NCI-H2196 (cell line): ENCODE measurements around the gene CHST8.

ENCODE experiments used
- DNase-seq: peaks from one replicate; lab custom pipeline; 2025; ENCODE audit not compliant: unreplicated experiment; lab: John Stamatoyannopoulos, UW

The CHST8 gene

DNA sequence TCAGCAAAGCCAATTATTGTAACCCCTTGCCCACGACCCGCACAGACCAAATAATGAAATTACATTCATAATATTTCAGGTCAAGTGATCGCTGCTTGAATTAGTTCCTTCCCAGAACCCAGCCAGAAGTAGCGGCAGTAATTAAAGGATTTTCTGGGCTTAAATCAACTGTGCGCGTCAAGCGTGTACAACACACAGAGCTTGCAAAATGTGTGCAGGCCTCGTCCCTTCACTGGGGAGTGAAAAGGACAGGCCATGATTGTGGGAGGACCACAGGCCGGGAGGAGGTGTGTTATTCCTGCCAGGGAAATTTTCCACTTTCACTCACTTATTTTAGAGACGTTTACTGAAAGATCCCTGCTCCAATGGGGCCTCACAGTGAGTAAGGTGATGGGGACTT, 84.9 kb downstream of the CHST8 start:
- no peak for DNase-seq

GRCh38 chr19:33712268-33712667, 90.5 kb downstream of the CHST8 start:
- DNase-seq = no peak

GRCh38 chr19:33713194-33713593, 91.4 kb downstream of the CHST8 start:
- DNase-seq = no peak

- no peak for DNase-seq
Measured at GRCh38 chr19:33714149-33714548, 92.4 kb downstream of the CHST8 start.

DNA sequence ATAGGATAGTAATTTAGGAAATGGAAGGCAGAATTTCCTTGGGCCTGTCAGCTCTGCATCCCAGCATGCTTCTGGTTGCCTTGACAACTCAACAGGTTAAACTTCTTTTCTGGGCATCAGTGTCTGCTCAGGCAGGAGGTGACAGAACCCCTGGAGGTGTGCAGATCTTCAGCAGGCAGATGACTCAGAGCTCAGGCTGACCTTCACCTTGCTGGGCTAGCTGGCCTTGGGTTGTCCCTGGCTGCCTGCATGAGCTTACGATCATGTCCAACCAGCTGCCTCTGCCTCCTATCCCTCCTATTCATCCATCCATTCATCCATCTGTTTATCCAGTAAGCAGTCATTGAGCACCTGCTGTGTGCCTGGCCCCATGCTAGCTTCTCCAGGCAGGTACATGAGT, 93.7 kb downstream of the CHST8 start:
- no peak for DNase-seq

GRCh38 chr19:33717878-33718277, 96.1 kb downstream of the CHST8 start:
- no peak for DNase-seq

GRCh38 chr19:33718651-33719254, 97.0 kb downstream of the CHST8 start:
- no peak for DNase-seq

GRCh38 chr19:33719366-33720154, 97.8 kb downstream of the CHST8 start:
- no peak for DNase-seq

DNA sequence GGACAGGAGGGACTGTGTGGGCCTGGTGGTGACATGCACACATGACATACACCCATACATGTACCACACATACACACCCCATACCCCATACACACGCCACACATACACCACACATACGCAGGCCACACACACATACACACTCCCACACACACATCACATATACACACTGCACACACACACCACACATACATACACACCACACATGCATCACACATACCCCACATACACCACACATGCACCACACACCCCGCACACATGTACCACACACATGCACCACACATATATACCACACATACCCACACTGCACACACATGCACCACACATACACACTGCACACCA, 98.4 kb downstream of the CHST8 start:
- DNase-seq = no peak

DNA sequence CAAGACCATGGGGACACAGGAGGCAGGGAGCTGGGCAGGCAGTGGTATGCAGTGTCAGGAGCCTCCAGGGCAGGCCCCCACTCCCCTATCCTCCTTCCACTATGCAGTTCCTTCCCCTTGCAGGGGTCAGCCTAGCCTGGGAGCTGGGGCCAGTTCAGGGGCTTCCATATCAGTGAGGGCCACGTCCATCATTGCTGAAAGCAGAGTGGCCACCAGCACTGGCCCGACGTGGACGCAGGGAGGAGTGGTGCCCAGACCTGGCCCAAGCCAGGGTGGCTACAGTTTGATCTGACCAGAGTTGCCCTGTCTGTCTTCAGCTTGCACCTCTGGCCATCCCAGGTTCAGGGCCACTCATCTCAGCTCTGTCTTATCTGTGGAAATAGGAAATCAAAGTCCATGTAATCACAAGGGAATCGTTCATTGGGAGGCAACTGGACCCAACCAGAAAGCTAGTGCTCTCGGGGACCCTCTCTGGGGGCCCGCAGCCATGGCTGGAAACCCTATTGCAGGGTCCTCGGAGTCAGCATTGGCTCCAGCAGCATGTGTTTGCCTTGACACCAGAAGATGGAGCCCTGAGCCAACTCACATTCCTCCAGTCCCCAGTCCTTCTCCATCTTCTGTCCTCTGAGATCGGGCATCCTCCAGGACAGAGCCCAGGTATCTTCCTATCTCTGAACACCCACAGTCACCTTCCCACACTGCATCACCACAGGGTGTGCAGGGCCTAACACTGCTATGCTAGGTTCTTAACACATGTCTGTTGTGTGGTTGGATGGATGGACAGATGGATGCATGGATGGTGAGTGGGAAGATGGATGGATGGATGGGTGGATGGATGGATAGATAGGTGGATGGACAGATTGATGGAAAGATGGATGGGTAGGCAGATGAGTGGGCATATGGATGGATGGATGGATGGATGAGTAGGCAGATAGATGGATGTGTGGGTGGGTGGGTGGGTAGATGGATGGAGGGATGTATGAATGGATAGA, 99.2 kb downstream of the CHST8 start:
- DNase-seq = no peak

DNA sequence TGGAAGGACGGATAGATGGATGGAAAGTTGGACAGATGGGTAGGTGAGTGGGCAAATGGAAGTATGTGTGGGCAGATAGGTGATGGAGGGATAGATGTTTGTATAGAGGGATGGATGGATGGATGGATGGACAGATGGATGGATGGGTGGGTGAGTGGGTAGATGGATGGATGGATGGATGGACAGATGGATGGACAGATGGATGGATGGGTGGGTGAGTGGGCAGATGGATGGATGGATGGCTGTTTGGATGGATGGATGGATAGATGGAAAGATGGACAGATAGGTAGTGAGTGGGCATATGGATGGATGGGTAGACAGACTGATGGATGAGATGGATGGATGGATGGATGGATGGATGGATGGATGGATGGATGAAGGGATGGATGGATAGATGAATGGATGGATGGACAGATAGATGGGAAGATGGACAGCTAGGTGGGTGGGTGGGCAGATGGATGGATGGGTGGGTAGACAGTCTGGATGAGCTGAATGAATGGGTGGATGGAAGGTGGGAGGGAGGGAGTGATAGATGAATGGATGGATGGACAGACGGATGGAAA, 100.1 kb downstream of the CHST8 start:
- no peak for DNase-seq

GRCh38 chr19:33722456-33723239, 100.9 kb downstream of the CHST8 start:
- no peak for DNase-seq

DNA sequence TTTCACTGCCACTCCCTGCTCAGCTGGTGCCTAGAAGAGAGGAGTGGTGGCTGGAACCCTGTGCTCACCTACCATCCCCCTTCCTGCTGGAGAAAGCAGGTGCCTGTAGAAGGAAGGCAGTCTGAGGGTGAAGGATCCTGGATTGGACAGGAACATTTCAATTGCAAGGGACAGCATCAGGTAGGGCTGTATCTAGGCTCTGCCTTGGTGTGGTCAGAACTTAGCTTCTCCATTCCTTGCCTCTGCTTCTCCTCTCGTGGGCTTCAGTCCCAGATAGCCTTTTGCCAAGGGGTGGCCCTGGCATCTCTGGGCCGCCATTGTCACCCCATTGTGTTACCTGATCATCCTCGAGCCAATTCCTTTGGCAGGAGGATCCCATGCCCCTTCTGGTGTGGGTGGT, 101.8 kb downstream of the CHST8 start:
- no peak for DNase-seq

DNA sequence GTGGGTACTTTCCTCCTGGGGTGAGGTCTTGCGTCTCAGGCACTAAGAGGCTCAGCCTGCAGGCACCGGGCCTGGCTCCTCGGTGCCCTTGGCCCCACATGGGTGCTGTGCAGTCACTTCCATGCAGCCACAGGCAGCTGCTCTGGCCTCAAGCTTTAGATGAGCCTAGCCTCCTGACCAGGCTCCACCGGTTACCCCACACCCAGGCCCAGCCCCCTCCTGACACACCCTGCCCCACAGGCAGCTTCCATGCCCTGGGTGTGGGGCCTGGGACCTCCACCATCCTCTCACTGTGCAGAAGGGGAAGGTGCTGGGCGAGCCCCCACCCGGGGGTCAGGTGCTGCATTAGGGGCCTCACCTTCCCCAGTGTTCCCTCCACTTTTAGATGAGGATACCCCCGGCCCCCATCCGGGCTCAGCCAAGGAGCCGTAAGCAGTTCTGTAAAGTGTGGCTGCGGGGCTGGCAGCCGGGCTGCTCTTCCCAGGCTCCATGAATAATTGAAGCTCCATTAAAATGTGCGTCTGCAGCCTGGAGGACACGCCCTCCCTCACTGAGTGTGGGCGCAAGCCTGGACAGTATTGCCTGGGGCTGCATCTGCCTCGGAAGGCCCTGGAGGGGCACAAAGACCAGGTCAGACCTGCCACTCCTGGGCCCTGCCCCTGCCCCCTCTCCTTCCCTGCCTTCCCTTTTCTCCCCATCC, 102.4 kb downstream of the CHST8 start:
- no peak for DNase-seq

GRCh38 chr19:33724721-33725060, 102.9 kb downstream of the CHST8 start:
- no peak for DNase-seq

DNA sequence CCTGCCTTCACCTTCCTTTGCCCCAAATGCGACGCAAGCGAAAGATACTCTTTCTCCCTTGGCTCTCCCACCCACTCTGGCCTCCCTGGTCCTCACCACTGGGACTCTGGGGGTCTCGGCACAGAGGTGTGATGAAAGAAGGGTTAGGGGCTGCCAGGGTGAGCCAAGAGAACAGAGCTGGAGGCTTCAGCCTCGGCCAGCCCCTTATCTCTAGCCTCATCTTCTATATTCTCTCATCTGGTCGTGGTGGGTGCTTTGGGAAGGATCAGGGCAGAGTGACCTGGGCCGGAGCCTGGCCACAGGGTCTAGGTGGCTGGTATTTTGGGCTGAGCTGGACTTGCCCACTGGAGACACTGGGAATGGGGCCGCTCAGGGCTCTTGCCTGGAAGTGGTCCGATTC, 103.8 kb downstream of the CHST8 start:
- DNase-seq = no peak

GRCh38 chr19:33726756-33727155, 105.0 kb downstream of the CHST8 start:
- no peak for DNase-seq

DNA sequence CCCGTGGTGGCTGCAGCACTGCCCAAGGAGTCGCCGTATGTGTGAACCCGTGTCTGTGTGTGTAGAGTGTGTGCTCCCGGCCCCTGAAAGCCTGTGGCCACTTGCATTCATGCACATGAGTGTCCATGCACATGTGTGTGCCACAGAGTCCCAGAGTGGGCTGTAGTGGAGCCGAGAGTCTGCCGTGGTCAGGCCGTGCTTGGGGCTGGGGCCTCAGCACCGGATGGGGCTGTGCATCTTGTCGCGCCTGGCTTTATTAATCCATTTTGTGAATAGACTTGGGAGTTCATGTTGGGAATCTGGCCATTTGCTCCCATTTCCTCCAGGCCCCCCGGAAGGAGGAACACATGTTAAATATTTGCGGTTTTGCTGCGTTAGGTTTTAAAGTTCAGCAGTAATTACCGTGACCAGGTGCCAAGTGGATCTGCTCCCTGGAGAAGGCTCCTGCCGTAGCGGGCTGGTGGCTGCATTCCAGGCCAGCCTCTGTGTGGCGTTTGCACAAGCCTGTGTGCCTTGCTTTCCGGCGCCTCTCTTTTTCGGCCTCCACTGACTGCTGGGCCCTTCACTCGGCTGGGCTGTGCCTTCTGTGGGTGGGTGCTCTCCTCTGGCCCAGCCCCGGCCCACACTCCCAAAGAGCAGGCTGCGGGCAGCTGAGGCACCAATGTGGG, 105.7 kb downstream of the CHST8 start:
- DNase-seq = peak; percentile 34

DNA sequence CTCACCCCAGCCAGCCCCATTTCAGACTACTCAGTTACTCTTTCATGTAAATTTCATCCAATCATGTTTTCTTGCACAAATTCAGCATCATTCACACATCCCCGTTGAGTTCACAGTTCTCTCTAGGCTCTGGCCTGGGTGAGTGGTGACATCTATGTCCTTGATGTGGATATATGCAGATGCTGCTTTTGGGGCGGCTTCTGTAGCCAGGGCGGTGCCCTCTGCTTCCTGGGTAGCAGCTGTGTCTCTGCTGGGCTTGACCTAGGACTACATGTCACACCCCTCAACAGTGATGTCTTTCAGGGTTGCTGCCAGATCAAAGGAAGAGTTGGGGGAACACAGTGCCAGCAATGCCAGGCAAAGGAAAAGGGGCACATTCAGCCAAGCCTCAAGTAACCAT, 106.4 kb downstream of the CHST8 start:
- DNase-seq = no peak
